Measurements from ENCODE around the gene DCLK2. TPM values are rescaled to one million over a fixed set of nuclear protein-coding genes. Genes with fewer than 3 reads are reported as not detected.
A peak's percentile ranks its signal among the peaks of the same experiment; 100 is the strongest.

DCLK2 gene
- polyA plus RNA-seq, 10 donors = 5.2 to 10.2 (median 7.6) TPM

DNA sequence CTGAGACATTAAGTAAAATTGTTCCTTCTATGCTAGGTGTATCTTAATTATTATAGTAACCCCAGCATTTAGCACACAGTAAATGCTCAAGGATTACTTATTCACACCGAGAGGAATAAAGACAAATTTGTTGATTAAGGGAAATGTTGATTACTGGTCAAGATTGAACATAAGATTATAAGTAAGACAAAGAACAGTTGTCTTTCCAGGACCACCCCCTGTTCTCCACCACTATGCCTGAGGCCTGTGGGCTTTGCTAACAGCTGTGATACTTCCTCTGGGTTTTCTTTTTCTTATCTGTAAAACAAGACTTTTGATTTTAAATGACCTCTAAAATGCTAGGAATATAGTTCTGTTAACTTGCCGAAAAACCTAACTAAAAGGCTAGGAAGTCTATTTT is 128.0 kb downstream of the DCLK2 start:
- no peak for DNase-seq

GRCh38 chr4:150206954-150207353 is 128.7 kb downstream of the DCLK2 start:
- DNase-seq = no peak

DNA sequence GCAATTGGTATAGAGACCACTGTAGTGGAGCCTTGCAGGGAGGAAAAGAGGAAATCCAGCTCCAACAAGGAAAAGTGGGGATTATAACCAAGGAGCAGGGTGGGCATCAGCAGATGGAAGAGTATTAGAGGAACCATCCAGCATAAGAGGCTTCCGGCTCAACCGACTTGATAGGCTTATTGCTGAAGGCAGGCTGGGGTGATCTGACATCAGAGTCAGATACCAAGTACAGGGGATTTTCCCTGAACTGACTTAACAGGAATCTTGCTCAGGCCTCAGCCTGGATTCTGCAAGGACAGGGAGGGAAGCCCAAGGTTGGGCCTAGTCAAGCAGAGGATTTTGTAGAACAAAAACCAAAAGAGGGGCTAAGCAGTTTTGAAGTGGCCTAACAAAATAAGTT is 129.6 kb downstream of the DCLK2 start:
- DNase-seq = no peak

- peak; percentile 37 to 55 (median 44) for DNase-seq
Observed at GRCh38 chr4:150209140-150209829, 131.0 kb downstream of the DCLK2 start.

- DNase-seq = no peak
Observed at GRCh38 chr4:150211016-150211415, 132.8 kb downstream of the DCLK2 start.

- peak in 2 of 3 donors; percentile 33 to 68 for DNase-seq
Observed at GRCh38 chr4:150211799-150212445, 133.7 kb downstream of the DCLK2 start.

DNA sequence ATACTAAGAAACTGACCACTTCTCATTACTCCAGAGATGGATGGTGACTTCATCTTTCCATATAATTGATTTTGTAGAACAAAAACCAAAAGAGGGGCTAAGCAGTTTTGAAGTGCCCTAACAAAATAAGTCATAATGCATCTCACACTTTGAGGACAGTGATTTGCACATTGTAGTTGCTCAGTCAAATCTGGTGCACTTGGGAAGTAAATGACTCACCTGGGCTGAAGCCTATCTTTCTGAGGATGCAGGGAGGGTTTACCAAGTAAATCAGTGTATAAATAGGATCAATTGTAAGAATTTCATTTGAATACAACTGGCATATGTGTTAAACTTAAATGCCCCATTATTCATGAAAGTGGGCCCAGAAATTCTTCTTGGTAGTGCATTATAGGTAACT is 134.2 kb downstream of the DCLK2 start:
- DNase-seq = no peak

- no peak for DNase-seq
Observed at GRCh38 chr4:150212927-150213326, 134.7 kb downstream of the DCLK2 start.

DNA sequence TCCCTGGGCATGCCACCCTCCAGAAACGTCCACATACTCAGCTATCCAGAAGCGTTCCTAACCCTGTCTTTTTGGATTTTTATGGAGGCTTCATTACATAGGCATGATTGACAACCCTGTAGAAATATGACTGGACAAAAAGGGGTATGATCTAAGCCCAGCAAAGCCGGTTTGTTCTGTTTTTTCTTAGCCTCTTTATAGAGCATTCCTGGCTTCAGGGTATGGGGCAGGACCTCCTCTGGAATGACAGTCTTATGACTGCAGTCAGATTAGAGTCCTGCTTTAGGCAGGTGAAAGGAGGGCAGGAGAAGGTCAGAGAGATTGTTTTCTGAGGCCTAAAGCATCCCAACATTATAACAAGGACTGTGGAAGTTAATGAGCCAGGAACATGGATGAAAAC is 137.4 kb downstream of the DCLK2 start:
- no peak for DNase-seq

DNA sequence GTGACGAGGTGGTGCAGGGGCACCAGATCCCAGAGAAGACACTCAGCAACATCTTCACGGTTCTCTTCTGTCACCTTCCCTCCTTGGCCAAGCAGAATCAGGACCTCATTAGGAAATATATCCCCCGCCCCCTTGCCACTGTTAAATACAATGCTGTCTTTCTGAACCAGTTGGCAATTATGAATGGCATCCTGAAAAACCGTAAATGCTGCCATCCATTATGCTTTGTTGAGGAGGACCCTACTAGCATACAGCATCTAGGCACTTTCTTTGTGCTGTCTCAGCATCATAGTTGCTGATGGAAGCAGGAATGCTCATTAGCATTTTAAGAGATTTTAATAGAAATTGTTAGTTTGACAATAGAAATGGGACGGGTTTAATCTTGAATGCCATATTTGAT is 138.5 kb downstream of the DCLK2 start:
- no peak for DNase-seq

GRCh38 chr4:150217192-150217591 is 138.9 kb downstream of the DCLK2 start:
- peak; percentile 40 to 66 (median 65) for DNase-seq

- DNase-seq = no peak
Observed at GRCh38 chr4:150217808-150218207, 139.6 kb downstream of the DCLK2 start.

DNA sequence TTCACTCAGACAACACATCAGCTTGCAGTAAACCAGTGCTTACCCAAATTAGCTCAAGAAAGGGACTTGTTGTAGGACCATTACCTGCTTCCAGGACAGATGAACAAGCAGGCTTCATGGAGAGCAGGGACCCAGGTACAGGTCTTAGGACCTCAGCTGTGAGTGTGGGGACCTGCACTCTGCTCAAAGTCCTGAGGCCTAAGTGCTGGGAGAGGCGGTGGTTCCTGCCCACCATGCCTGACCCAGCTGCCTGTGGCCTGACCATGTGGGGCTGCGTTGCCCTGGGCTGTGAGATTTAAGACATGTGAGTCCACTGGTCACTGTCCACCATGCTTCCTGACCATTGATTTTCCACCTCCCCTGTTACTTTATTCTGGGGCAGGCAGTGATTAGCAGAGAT is 140.2 kb downstream of the DCLK2 start:
- no peak for DNase-seq

DNA sequence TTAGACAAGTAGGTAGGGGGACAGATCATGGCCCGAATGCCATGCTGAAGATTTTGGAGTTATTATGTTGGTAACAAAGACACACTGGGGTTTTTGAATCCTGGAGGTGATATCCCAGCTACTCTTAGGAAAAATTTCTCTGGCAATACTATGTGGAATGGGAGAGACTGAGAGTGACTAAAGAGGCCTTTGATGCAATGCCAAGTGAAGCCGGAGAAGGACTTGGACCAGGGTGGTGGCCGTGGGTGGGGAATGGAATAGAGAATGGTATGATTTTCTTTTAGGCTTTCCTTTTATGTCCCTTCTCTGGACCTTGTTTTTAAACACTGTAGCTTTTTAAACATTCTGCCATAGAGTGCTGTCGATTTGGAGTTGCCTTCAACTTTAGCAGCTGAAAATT is 141.6 kb downstream of the DCLK2 start:
- DNase-seq = no peak

GRCh38 chr4:150224896-150225591 is 146.8 kb downstream of the DCLK2 start:
- peak in 1 of 3 donors; percentile 89 for DNase-seq

DNA sequence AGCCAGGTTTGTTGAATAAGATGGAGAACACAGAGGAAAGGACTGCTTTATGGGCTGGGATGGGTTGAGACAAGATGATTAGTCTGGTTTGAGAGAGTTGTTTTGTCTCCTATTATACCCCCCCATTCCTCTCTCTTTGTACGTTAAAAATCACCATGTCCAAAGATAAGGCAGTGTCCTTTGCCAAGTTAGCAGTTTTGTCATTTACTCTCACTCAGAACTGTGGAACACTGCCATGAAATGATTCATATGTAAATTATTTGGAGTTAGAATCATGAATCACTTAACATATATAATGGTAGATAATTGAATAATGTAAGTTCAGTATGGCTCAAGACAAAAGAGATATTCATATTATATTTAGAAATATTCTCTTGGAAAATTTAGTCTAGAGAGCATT is 151.3 kb downstream of the DCLK2 start:
- peak in 1 of 3 donors; percentile 90 for DNase-seq

DNA sequence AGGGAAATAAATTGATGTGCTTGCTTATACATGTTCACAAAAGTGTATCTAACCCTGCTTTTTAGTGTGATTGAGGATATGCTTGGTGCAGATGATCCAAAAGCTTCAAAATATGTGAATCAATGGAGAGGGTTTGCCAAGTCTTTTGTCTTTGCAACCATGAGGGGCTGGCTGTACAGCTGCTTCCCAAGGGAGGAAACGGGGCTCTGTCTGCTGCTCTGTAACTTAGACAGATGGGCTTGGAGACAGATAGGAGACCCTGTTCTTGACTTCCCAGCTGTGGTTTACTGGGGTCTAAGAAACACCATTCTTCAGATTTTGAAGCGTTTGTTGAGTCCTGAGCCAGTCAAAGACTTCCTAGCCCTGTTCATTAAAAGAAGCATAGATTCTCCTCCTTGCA is 152.3 kb downstream of the DCLK2 start:
- no peak for DNase-seq

GRCh38 chr4:150231107-150231770 is 153.0 kb downstream of the DCLK2 start:
- no peak for DNase-seq

DNA sequence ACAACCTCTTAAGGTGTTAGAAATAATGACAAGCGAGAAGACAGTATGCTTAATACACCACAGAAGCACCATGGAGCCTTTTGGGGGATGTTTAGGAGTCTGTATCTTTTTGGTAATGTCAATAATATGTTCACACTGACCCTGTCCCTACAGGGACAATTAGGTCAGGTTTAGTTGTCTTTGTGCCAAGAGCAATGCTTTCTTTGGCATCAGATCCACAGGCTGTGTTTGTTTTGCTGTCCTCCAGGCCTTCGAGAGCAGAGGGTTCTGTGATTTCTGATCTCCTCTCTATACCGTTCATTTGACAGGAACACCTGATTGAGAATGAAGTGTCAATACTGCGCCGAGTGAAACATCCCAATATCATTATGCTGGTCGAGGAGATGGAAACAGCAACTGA is 153.8 kb downstream of the DCLK2 start:
- DNase-seq = no peak

- no peak for DNase-seq
Observed at GRCh38 chr4:150234246-150234645, 156.0 kb downstream of the DCLK2 start.

DNA sequence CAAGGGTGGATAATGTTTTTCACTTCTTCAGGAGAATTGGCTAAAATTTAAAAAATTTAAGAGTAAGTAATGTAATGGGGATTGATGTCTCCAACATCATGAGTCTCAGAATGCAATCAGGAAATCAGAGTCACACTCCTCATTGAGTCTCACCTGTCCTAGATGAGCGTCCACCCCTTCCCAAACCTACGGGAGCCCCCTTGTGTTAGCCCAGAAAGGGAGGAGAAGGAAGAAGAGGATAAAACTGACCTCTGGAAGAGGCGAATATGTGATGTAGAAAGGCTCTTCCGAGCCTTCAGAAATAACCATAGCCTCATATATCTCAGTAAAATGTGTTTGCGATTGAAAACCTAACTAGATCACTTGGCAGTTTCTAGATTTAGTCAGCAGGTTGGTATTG is 157.1 kb downstream of the DCLK2 start:
- no peak for DNase-seq

DNA sequence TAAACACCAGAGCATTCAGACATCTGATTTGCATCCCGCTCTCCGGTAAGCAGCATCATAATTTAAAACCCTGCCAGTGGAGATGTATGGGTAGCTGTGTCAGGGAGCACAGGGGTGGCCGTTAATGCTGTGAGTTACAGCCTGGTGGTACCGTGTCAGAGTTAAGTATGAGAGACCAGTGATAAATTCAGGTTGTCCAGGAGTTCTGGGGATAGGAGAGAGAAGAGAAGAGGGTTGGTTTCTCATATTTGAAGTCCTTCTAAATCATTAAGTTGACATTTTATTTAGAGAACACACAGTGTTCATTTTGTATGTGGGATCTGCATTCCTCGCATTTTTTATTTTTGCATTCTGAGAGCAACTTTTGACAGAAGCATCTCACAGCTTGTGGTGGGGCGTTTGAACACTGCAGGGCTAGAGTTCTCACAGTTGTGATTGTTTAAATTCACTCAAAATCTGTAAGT is 157.6 kb downstream of the DCLK2 start:
- peak in 1 of 3 donors; percentile 46 for DNase-seq
